Kidney capillary endothelial cell (primary cell): Measurements from ENCODE around the gene ATXN7L3B.
"Not testable (repeated sequence)": the region's sequence is repeated elsewhere in the genome, so short reads cannot be mapped to it uniquely, and the experiment has no call there.

Experiments
- DNase-seq: peaks from one replicate; pipeline ENCODE4 v3.0.0-alpha.2; 2018; ENCODE audit warnings: low spot score

Gene ATXN7L3B

GRCh38 chr12:74537707-74538385 lies at the start of gene ATXN7L3B:
Gene ATXN7L3B (plus strand): TSS chr12:74537835. CDS start chr12:74538113, 278 bp downstream.
- DNase-seq, result peak; percentile 89

- no peak for DNase-seq
Observed at GRCh38 chr12:74488134-74488533, 49.5 kb upstream of the ATXN7L3B start.

- DNase-seq, result no peak
Observed at GRCh38 chr12:74489543-74489942, 48.1 kb upstream of the ATXN7L3B start.

- DNase-seq, result no peak
Observed at GRCh38 chr12:74490390-74491064, 47.1 kb upstream of the ATXN7L3B start.

- DNase-seq, result no peak
Observed at GRCh38 chr12:74491374-74491773, 46.3 kb upstream of the ATXN7L3B start.

GRCh38 chr12:74499192-74499591 lies 38.4 kb upstream of the ATXN7L3B start:
- DNase-seq, result no peak

GRCh38 chr12:74508873-74509657 lies 28.6 kb upstream of the ATXN7L3B start:
- not testable (repeated sequence) for DNase-seq

- no peak for DNase-seq
Observed at GRCh38 chr12:74509886-74510285, 27.7 kb upstream of the ATXN7L3B start.

GRCh38 chr12:74514098-74514872 lies 23.4 kb upstream of the ATXN7L3B start:
- DNase-seq, result no peak

- DNase-seq, result no peak
Observed at GRCh38 chr12:74515849-74516248, 21.8 kb upstream of the ATXN7L3B start.

GRCh38 chr12:74526535-74526934 lies 11.1 kb upstream of the ATXN7L3B start:
- no peak for DNase-seq

- no peak for DNase-seq
Observed at GRCh38 chr12:74527491-74527890, 10.1 kb upstream of the ATXN7L3B start.

- DNase-seq, result no peak
Observed at GRCh38 chr12:74530676-74531075, 7.0 kb upstream of the ATXN7L3B start.

GRCh38 chr12:74535536-74535935 lies 2.1 kb upstream of the ATXN7L3B start:
- no peak for DNase-seq

GRCh38 chr12:74537126-74537706 lies 419 bp upstream of the ATXN7L3B start:
- DNase-seq, result peak; percentile 83

GRCh38 chr12:74538491-74539258 lies 1.0 kb downstream of the ATXN7L3B start:
- peak; percentile 6 for DNase-seq

- DNase-seq, result no peak
Observed at GRCh38 chr12:74539261-74539660, 1.6 kb downstream of the ATXN7L3B start.

- DNase-seq, result no peak
Observed at GRCh38 chr12:74539765-74540526, 2.3 kb downstream of the ATXN7L3B start.

GRCh38 chr12:74541074-74541473 lies 3.4 kb downstream of the ATXN7L3B start:
- no peak for DNase-seq

- DNase-seq, result no peak
Observed at GRCh38 chr12:74547249-74547648, 9.6 kb downstream of the ATXN7L3B start.
